ENCODE measurements around the gene DNAJC2. TPM values are rescaled to one million over a fixed set of nuclear protein-coding genes. Genes with fewer than 3 reads are reported as not detected.
"Not testable (repeated sequence)": the region's sequence is repeated elsewhere in the genome, so short reads cannot be mapped to it uniquely, and the experiment has no call there.

DNAJC2 gene
- total RNA-seq, 1 donor from 2014 or later, result 19.4 TPM

DNA sequence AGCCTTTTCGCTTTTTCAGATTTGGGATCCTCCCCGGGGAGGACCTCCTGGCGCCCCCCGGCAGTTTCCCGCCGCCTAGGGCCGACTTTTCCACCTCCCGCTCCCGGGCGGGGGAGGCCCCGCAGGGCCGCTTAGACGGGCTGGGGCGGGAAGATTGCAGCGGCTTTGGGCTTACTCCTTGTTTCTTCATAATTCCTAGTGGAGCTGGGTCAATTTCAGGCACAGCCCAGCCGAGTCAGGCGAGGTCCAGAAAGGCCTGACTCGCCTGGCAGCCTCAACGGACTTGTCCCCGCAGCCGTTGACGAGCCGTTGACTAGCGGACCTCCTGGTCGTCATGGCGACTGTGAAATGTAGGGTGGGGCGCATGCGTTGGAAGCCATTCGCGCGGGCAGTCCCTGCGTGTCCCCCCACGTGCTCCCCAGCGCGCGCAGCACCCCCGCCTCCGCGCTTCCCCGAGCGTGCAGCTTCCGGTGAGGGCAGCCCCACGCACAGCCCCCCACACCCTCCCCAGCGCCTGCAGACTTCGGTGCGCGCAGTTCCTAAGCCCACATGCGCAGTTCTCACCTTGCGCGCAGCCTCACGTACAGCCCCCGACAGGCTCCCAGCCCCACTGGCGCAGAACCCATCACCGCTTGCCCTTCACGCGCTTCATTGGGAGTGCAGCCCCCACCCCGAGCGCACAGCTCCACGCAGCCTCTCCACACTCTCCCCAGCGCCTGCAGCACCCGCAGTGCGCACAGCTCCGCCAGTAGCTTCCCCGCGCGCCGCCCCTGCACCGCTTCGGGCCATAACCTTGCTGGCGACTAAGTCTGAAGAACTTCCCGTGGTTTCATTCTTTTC lies 64.4 kb downstream of the DNAJC2 start:
- peak; percentile 98 for ATAC-seq
- DNase-seq (ENCODE audit: low spot score), result peak; percentile 81
- intact Hi-C loops (cut with DNase I), result not testable (repeated sequence)

DNA sequence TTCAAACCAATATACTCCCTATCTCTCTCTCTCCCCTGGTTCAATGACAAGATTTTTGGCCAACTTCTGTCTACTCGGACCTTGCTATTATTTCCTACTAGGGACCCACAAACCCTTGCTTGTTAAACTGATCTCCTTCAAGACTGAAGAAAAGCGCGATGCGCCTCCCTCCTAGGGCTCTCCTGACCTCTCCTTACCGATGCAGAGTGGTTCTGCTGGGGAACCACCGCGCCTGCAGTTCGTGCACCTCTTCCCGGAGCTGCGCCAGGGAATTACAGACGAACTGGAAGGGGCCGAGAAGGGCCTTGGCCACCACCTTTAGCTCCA lies 65.0 kb downstream of the DNAJC2 start:
- intact Hi-C loops (cut with DNase I); DNase-seq (ENCODE audit: low spot score): not testable (repeated sequence)
- ATAC-seq, result peak; percentile 70

DNA sequence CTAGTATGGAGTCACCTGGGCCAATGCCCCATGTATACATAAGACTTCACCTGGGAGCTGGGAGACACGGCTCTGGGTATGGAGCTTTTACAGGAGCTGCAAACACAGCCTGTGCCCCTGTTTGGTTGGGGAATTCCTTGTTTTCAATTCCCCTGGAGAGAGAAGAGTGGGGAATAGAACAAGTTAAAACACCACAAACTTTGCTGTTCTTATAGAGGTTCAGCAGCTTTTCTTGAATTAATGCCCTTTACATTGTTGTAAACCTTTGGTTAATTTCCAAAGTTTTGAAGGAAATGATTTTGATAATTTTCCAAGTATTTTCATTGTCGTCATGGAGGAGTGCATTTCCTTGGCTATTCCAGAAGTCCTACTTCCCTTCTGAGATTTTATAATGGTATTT lies 66.4 kb downstream of the DNAJC2 start:
- ATAC-seq; DNase-seq (ENCODE audit: low spot score); intact Hi-C loops (cut with DNase I): not testable (repeated sequence)

DNA sequence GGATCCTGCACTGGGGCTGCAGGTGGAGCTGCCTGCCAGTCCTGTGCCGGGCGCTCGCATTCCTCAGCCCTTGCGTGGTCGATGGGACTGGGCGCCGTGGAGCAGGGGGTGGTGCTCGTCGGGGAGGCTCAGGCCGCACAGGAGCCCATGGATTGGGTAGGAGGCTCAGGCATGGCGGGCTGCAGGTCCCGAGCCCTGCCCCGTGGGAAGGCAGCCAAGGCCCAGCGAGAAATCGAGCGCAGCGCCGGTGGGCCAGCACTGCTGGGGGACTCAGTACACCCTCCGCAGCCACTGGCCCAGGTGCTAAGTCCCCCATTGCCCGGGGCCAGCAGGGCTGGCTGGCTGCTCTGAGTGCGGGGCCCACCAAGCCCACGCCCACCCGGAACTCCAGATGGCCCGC lies 69.7 kb downstream of the DNAJC2 start:
- intact Hi-C loops (cut with DNase I); ATAC-seq; DNase-seq (ENCODE audit: low spot score): not testable (repeated sequence)

GRCh38 chr7:103273374-103273773 lies 71.2 kb downstream of the DNAJC2 start:
- ATAC-seq; DNase-seq (ENCODE audit: low spot score); intact Hi-C loops (cut with DNase I): not testable (repeated sequence)

GRCh38 chr7:103266229-103266628 lies 78.3 kb downstream of the DNAJC2 start:
- DNase-seq (ENCODE audit: low spot score); ATAC-seq; intact Hi-C loops (cut with DNase I): not testable (repeated sequence)

DNA sequence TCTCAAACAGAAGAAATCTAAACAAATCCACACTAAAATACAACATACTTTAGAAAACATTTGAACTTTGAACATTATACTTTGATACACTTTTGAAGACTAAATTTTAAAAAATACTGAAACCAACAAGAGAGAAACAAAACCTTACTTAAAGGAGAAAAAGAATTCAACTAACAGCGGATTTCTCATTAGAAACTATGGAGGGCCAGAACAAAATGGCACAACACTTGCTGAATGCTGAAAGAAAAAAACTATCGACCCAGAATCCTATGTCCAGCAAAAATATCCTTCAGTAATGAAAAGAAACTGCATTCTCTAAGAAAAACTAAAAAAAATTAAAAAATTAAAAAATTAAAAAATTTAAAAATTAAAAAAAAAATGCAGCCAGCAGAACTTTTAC lies 80.5 kb downstream of the DNAJC2 start:
- ATAC-seq; intact Hi-C loops (cut with DNase I); DNase-seq (ENCODE audit: low spot score): not testable (repeated sequence)

Other genes with a start within 250 kb of the DNAJC2 start
- gene NAPEPLD, start 195.7 kb downstream of the DNAJC2 start, total RNA-seq, result 18.2 TPM
- gene PMPCB, start 47.3 kb downstream of the DNAJC2 start, total RNA-seq, result 45.7 TPM
- 86.3 TPM for gene PSMC2, start 2.9 kb upstream of the DNAJC2 start, total RNA-seq
- 0.71 TPM for gene SLC26A5, start 101.4 kb upstream of the DNAJC2 start, total RNA-seq

Data from sciatic nerve (tissue), 2 donors.